Vagina (tissue), 2 donors: Measurements from ENCODE around the gene MTERF4. TPM values are rescaled to one million over a fixed set of nuclear protein-coding genes. Genes with fewer than 3 reads are reported as not detected.

ENCODE experiments used
- DNase-seq, 2 donors: peaks; one replicate each; pipeline ENCODE4 v3.0.0-alpha.2; 2017; ENCODE audit errors: extremely low spot score in 2 of 2
- H3K27ac ChIP-seq: fragments of 200-600 bp; sonication (generic); one replicate; pipeline ENCODE4 v1.5.1; 2019
- H3K27me3 ChIP-seq: fragments of 200-600 bp; sonication (generic); one replicate; pipeline ENCODE4 v1.5.1; 2019
- H3K36me3 ChIP-seq, 2 donors: fragments of 200-600 bp; sonication (generic); one replicate each; pipeline ENCODE4 v1.5.1; 2017 to 2019
- H3K4me1 ChIP-seq: fragments of 200-600 bp; sonication (generic); one replicate; pipeline ENCODE4 v1.5.1; 2019
- H3K4me3 ChIP-seq, 2 donors: fragments of 200-600 bp; sonication (generic); 1 replicate in 1 of 2; 2 replicates in 1 of 2; pipeline ENCODE4 v1.5.1; 2016 to 2019
- H3K9me3 ChIP-seq: fragments of 200-600 bp; sonication (generic); one replicate; pipeline ENCODE4 v1.5.1; 2019
- POLR2A ChIP-seq, 2 donors: fragments of 450-650 bp; IDR thresholded peaks; one replicate each; pipeline ENCODE4 v1.6.1; 2017; ENCODE audit warnings: antibody characterized with exemption in 2 of 2, mild to moderate bottlenecking in 2 of 2, moderate library complexity in 2 of 2
- POLR2AphosphoS5 ChIP-seq, 2 donors: sonication (generic); formaldehyde crosslinking; IDR thresholded peaks; one replicate each; pipeline ENCODE4 v1.9.0; 2017; ENCODE audit warnings: antibody characterized with exemption in 2 of 2, mild to moderate bottlenecking in 2 of 2, low read depth in 1 of 2; ENCODE audit not compliant: insufficient read depth in 1 of 2
- intact Hi-C: fragments of 100-400 bp; cut with DNase I; formaldehyde crosslinking; loops from one replicate; pipeline ENCODE4 v1.15.1; 2023
- total RNA-seq: library from RNA; depleted of rRNA; stranded (reverse); fragments of >200 nt; gene quantifications from one replicate; pipeline ENCODE4 v1.2.3, GENCODE V29; 2016
- TF ChIP-seq, protein P1 (sequence below), 3 experiments: fragments of 450-650 bp in 2 of 3; fragments of 200-600 bp in 1 of 3; sonication (generic) in 1 of 3; IDR thresholded peaks; one replicate each; pipeline ENCODE4 v1.5.1; 2017 to 2019; ENCODE audit warnings: antibody characterized with exemption in 3 of 3, mild to moderate bottlenecking in 2 of 3, moderate library complexity in 2 of 3

MTERF4 gene
- total RNA-seq, 1 donor from 2014 or later, result 30.2 TPM

DNA sequence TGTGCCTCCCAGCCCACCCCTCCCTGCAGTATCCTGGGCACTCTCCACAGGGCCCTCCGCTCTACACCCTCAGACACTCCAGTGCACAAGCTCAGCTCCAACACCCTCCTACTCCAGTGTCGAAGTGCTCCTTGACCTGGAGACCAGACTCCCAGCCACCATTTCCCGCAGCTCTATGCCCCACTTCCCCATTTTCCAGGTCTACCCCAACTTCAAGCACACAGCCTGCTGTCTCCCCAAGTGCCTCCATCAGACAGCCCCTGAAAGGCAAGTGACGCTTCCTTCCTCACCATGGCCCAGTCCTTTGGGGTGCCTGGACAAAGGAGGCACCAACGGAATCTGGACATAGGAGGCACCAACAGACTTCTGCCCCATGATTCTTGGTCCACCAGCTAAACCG is 40.0 kb upstream of the MTERF4 start:
- Histone ChIP-seq H3K27me3 (no peaks in the 10 kb centered on the region), H3K9me3 (no peaks in the 10 kb centered on the region), H3K4me1 (no peaks in the 10 kb centered on the region), H3K36me3 (no peaks in the 10 kb centered on the region), H3K4me3 (no peak overlapping the region), H3K27ac (no peak overlapping the region)
- no peak for DNase-seq
- intact Hi-C loops, result no loop called here
- TF ChIP-seq POLR2A (IDR thresholded peaks at IDR 0.05), result no peak
- TF ChIP-seq POLR2AphosphoS5 (IDR thresholded peaks at IDR 0.05; ENCODE audit: insufficient read depth in 1 of 2, low read depth in 1 of 2), result no peak
- TF ChIP-seq, protein P1, sequence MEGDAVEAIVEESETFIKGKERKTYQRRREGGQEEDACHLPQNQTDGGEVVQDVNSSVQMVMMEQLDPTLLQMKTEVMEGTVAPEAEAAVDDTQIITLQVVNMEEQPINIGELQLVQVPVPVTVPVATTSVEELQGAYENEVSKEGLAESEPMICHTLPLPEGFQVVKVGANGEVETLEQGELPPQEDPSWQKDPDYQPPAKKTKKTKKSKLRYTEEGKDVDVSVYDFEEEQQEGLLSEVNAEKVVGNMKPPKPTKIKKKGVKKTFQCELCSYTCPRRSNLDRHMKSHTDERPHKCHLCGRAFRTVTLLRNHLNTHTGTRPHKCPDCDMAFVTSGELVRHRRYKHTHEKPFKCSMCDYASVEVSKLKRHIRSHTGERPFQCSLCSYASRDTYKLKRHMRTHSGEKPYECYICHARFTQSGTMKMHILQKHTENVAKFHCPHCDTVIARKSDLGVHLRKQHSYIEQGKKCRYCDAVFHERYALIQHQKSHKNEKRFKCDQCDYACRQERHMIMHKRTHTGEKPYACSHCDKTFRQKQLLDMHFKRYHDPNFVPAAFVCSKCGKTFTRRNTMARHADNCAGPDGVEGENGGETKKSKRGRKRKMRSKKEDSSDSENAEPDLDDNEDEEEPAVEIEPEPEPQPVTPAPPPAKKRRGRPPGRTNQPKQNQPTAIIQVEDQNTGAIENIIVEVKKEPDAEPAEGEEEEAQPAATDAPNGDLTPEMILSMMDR (IDR thresholded peaks at IDR 0.05), result no peak

DNA sequence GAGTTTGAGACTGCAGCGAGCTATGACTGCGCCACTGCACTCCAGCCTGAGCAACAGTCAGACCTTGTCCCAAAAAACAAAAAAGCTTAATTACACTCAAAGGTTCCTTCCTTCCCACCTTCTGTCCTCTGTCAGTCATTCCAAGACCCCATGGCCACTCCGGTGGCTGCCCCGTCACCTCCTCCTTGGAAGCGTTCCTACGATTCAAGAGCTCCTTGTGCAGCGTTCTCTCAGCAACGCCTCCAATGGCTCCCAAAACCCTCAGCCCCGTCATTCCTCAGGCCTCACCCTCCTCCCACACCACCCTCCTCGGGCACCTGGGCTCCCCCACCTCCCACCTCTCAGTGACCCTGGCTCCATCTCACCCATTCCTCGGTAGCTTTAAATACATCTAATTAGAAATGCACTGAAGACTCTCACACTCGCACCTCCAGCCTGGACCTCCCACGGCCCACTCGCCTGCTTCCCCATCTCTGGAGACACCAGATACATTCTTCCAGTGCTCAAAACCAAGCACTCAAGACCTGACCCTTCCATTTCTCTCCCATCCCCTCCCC is 39.2 kb upstream of the MTERF4 start:
- H3K27me3 ChIP-seq, result no peaks in the 10 kb centered on the region
- no peak for DNase-seq
- TF ChIP-seq POLR2A (IDR thresholded peaks at IDR 0.05) (no peak), POLR2AphosphoS5 (IDR thresholded peaks at IDR 0.05; ENCODE audit: insufficient read depth in 1 of 2, low read depth in 1 of 2) (no peak)
- TF ChIP-seq, protein P1 (IDR thresholded peaks at IDR 0.05), result no peak
- no peak overlapping the region for H3K4me3 ChIP-seq
- no peaks in the 10 kb centered on the region for H3K36me3 ChIP-seq
- no peak overlapping the region for H3K27ac ChIP-seq
- H3K9me3 ChIP-seq, result no peaks in the 10 kb centered on the region
- no peaks in the 10 kb centered on the region for H3K4me1 ChIP-seq
- intact Hi-C loops, result no loop called here

GRCh38 chr2:241140445-241140840 is 38.4 kb upstream of the MTERF4 start:
- Histone ChIP-seq H3K27me3 (no peaks in the 10 kb centered on the region), H3K4me1 (no peaks in the 10 kb centered on the region), H3K27ac (no peak overlapping the region), H3K9me3 (no peaks in the 10 kb centered on the region), H3K36me3 (no peaks in the 10 kb centered on the region), H3K4me3 (no peak overlapping the region)
- DNase-seq, result no peak
- intact Hi-C loops, result no loop called here
- TF ChIP-seq POLR2AphosphoS5 (IDR thresholded peaks at IDR 0.05; ENCODE audit: insufficient read depth in 1 of 2, low read depth in 1 of 2) (no peak), POLR2A (IDR thresholded peaks at IDR 0.05) (no peak)
- TF ChIP-seq, protein P1 (IDR thresholded peaks at IDR 0.05), result no peak

DNA sequence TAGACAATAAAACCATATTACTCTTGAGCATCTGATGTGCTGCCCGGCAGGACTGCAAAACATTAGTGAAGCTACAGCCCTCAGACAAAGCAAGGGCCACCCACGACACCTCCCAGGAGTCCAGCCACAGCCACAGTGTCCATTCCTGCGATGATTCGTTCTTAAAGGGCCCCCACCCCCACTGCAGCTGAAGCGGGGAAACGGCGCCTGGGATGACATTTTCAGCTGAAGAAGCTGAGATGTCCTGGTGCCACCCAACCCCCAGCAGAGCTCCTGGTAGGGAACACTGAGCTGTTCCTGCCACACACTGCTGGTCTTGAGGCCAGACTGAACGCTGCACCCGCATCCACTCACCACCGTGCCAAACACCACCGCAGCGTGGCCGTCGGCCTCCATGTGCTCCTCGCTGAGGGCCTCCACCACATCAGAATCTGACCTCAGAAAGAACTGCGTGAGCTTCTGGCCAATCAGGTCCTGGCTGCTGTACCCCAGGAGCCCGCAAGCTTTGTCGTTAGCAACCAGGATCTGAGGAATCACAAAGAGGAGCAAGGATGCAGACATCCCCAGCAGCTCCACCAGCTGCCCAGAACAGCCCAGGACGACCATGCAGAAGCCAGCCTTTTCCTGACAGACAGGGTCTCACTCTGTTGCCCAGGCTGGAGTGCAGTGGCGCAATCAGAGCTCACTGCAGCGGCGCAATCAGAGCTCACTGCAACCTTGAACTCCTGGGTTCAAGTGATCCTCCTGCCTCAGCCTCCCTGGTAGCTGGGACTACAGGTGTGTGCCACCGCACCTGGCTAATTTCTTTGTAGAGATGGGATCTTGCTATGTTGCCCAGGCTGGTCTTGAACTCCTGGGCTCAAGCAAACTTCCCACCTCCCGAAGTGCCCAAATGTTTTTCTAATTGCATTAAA is 37.7 kb upstream of the MTERF4 start:
- Histone ChIP-seq H3K4me1 (no peaks in the 10 kb centered on the region), H3K27me3 (no peaks in the 10 kb centered on the region), H3K4me3 (no peak overlapping the region), H3K36me3 (no peaks in the 10 kb centered on the region), H3K27ac (no peak overlapping the region), H3K9me3 (no peaks in the 10 kb centered on the region)
- TF ChIP-seq POLR2A (IDR thresholded peaks at IDR 0.05), result no peak
- TF ChIP-seq, protein P1 (IDR thresholded peaks at IDR 0.05), result no peak
- TF ChIP-seq POLR2AphosphoS5 (IDR thresholded peaks at IDR 0.05; ENCODE audit: insufficient read depth in 1 of 2, low read depth in 1 of 2), result no peak
- no peak for DNase-seq
- intact Hi-C loops, result no loop called here

- no peak for TF ChIP-seq POLR2A (IDR thresholded peaks at IDR 0.05)
- TF ChIP-seq, protein P1 (IDR thresholded peaks at IDR 0.05), result no peak
- no peak for TF ChIP-seq POLR2AphosphoS5 (IDR thresholded peaks at IDR 0.05; ENCODE audit: insufficient read depth in 1 of 2, low read depth in 1 of 2)
- intact Hi-C loops, result no loop called here
- no peak overlapping the region for H3K27ac ChIP-seq
- no peaks in the 10 kb centered on the region for H3K4me1 ChIP-seq
- H3K27me3 ChIP-seq, result no peaks in the 10 kb centered on the region
- H3K4me3 ChIP-seq, result no peak overlapping the region
- H3K9me3 ChIP-seq, result no peaks in the 10 kb centered on the region
- no peak for DNase-seq
- H3K36me3 ChIP-seq, result no peaks in the 10 kb centered on the region
Measured at GRCh38 chr2:241138471-241138870, 36.4 kb upstream of the MTERF4 start.
